HepG2 (cell line): ENCODE measurements around the gene COG4. TPM values are rescaled to one million over a fixed set of nuclear protein-coding genes. Genes with fewer than 3 reads are reported as not detected.

Source experiments
- ATF2 ChIP-seq: sonication (generic); formaldehyde crosslinking; IDR thresholded peaks from 2 replicates; pipeline ENCODE4 v1.4.0; 2020; ENCODE audit warnings: missing genetic modification reagents
- ATM ChIP-seq: fragments of 450-650 bp; IDR thresholded peaks from 2 replicates; pipeline ENCODE4 v1.7.1; 2017; ENCODE audit warnings: mild to moderate bottlenecking, borderline replicate concordance
- CEBPG ChIP-seq: IDR thresholded peaks from 2 replicates; pipeline ENCODE4 v1.6.1; 2016
- GATAD2A ChIP-seq: IDR thresholded peaks from 2 replicates; pipeline ENCODE4 v1.6.1; 2016
- HDAC1 ChIP-seq: sonication (generic); formaldehyde crosslinking; IDR thresholded peaks from 2 replicates; pipeline ENCODE4 v1.5.1; 2020; ENCODE audit warnings: mild to moderate bottlenecking, missing genetic modification reagents
- HOXA3 ChIP-seq: sonication (generic); formaldehyde crosslinking; IDR thresholded peaks from 2 replicates; pipeline ENCODE4 v1.5.0; 2020; ENCODE audit warnings: missing genetic modification reagents
- IRF1 ChIP-seq: sonication (generic); formaldehyde crosslinking; IDR thresholded peaks from 2 replicates; pipeline ENCODE4 v1.4.0; 2020; ENCODE audit warnings: low read depth, mild to moderate bottlenecking, missing genetic modification reagents
- RERE ChIP-seq: IDR thresholded peaks from 2 replicates; pipeline ENCODE4 v1.6.1; 2016; ENCODE audit warnings: low read depth, missing genetic modification reagents, missing compliant biosample characterization
- RFX3 ChIP-seq: IDR thresholded peaks from 2 replicates; pipeline ENCODE4 v1.6.1; 2016; ENCODE audit warnings: missing biosample characterization, missing genetic modification reagents
- SCMH1 ChIP-seq: sonication (generic); formaldehyde crosslinking; IDR thresholded peaks from 2 replicates; pipeline ENCODE4 v1.9.0; 2021; ENCODE audit warnings: missing genetic modification reagents, mild to moderate bottlenecking, borderline replicate concordance
- SIN3A ChIP-seq: IDR thresholded peaks from 2 replicates; pipeline ENCODE4 v1.6.1; 2011; ENCODE audit warnings: low read depth, mild to moderate bottlenecking, control low read depth, low read length, borderline replicate concordance
- SNAPC2 ChIP-seq: sonication (generic); formaldehyde crosslinking; IDR thresholded peaks from 2 replicates; pipeline ENCODE4 v1.8.1; 2022; ENCODE audit warnings: mild to moderate bottlenecking, missing genetic modification reagents
- SRF ChIP-seq: IDR thresholded peaks from 2 replicates; pipeline ENCODE4 v1.6.1; 2011; ENCODE audit warnings: mild to moderate bottlenecking, low read depth, low read length, moderate library complexity
- TCF12 ChIP-seq, 2 experiments: fragments of 450-650 bp in 1 of 2; sonication (generic) in 1 of 2; formaldehyde crosslinking in 1 of 2; IDR thresholded peaks; 2 replicates each; pipeline versions ENCODE4 v1.6.1 to v1.8.0; 2017 to 2022; ENCODE audit warnings: antibody characterized with exemption in 1 of 2, mild to moderate bottlenecking in 1 of 2, missing genetic modification reagents in 1 of 2, moderate library complexity in 1 of 2
- TGIF2 ChIP-seq: IDR thresholded peaks from 2 replicates; pipeline ENCODE4 v1.6.1; 2016; ENCODE audit warnings: control low read depth, missing compliant biosample characterization
- TOPORS ChIP-seq: sonication (generic); formaldehyde crosslinking; IDR thresholded peaks from 2 replicates; pipeline ENCODE4 v1.8.0; 2023; ENCODE audit warnings: mild to moderate bottlenecking, missing genetic modification reagents
- ZNF367 ChIP-seq: sonication (generic); formaldehyde crosslinking; IDR thresholded peaks from 2 replicates; pipeline ENCODE4 v1.4.0; 2020; ENCODE audit warnings: missing genetic modification reagents, borderline replicate concordance
- ZNF510 ChIP-seq: sonication (generic); formaldehyde crosslinking; IDR thresholded peaks from 2 replicates; pipeline ENCODE4 v1.4.0; 2020; ENCODE audit warnings: low read depth, mild to moderate bottlenecking, missing genetic modification reagents
- ZNF615 ChIP-seq: sonication (generic); formaldehyde crosslinking; IDR thresholded peaks from 2 replicates; pipeline ENCODE4 v1.5.0; 2020; ENCODE audit warnings: mild to moderate bottlenecking, missing genetic modification reagents, borderline replicate concordance
- ZNF652 ChIP-seq: IDR thresholded peaks from 2 replicates; pipeline ENCODE4 v1.6.1; 2016; ENCODE audit warnings: low read depth, borderline replicate concordance
- ZNF670 ChIP-seq: sonication (generic); formaldehyde crosslinking; IDR thresholded peaks from 2 replicates; pipeline ENCODE4 v1.8.0; 2022; ENCODE audit warnings: mild to moderate bottlenecking, missing genetic modification reagents, borderline replicate concordance
- ZNF749 ChIP-seq: sonication (generic); formaldehyde crosslinking; IDR thresholded peaks from 2 replicates; pipeline ENCODE4 v1.8.0; 2022; ENCODE audit warnings: mild to moderate bottlenecking, missing genetic modification reagents, moderate library complexity, borderline replicate concordance
- polyA plus RNA-seq, 8 experiments: library from polyadenylated mRNA; depleted of rRNA in 3 of 8; stranded (reverse) in 7 of 8; unstranded in 1 of 8; fragments of >200 nt; fragmentation: Illumina TruSeq in 4 of 8; extraction: Trizol in 4 of 8; gene quantifications; 2 replicates each; pipeline versions ENCODE4 v1.2.1 to v1.2.3, GENCODE V29; 2011 to 2016; ENCODE audit warnings: low read depth in 4 of 8, missing spikeins in 1 of 8, mixed read lengths in 1 of 8; ENCODE audit not compliant: insufficient read depth in 1 of 8
- total RNA-seq, 5 experiments: library from RNA; depleted of rRNA; stranded (reverse); fragments of >200 nt; fragmentation: Illumina TruSeq; extraction: Trizol; gene quantifications; 2 replicates each; pipeline ENCODE4 v1.2.3, GENCODE V29; 2016; ENCODE audit warnings: low read depth in 1 of 5

Gene COG4
- total and polyA plus RNA-seq, 2 of the 13 experiments (the other 11 are each of a cell fraction or from before 2014, with no cell fraction given), result 51.1 to 73.8 TPM

GRCh38 chr16:70438969-70439862 is 84.1 kb downstream of the COG4 start, which contains the start of gene ST3GAL2 (continued):
- TF ChIP-seq SNAPC2 (CRISPR knock-in tag), result peak; percentile 85
- TF ChIP-seq ATF2 (CRISPR knock-in tag), result no peak
- TF ChIP-seq ZNF510 (CRISPR knock-in tag), result peak; percentile 94; the same call in 1 of the 2 replicates
- TF ChIP-seq TGIF2 (CRISPR knock-in tag), result peak; percentile 59; the same call in 1 of the 2 replicates
- TF ChIP-seq RERE (CRISPR knock-in tag), result peak; percentile 51; the same call in 1 of the 2 replicates
- peak; percentile 51; the same call in 1 of the 2 replicates for TF ChIP-seq RFX3 (CRISPR knock-in tag)
- no peak for TF ChIP-seq ATM
- peak; percentile 74; the same call in 1 of the 2 replicates for TF ChIP-seq ZNF670 (CRISPR knock-in tag)
- TF ChIP-seq ZNF749 (CRISPR knock-in tag), result peak; percentile 42; the same call in 1 of the 2 replicates
- peak; percentile 97 for TF ChIP-seq TOPORS (CRISPR knock-in tag)
- TF ChIP-seq SCMH1, result no peak
- no peak for TF ChIP-seq TCF12 (IDR thresholded peaks at IDR 0.05)
- TF ChIP-seq TCF12 (CRISPR knock-in tag; IDR thresholded peaks at IDR 0.05), result peak; percentile 86
- TF ChIP-seq HDAC1, result peak; percentile 59
- TF ChIP-seq GATAD2A (CRISPR knock-in tag), result peak; percentile 61
- TF ChIP-seq CEBPG, result no peak
- TF ChIP-seq SRF, result no peak; the same call in 1 of the 2 replicates
- TF ChIP-seq ZNF652 (CRISPR knock-in tag), result 0 out of 2 replicates have a peak, but pooled peaks have one; percentile 11
- no peak; the same call in 1 of the 2 replicates for TF ChIP-seq SIN3A
- no peak; the same call in 1 of the 2 replicates for TF ChIP-seq HOXA3 (CRISPR knock-in tag)
- no peak for TF ChIP-seq IRF1 (CRISPR knock-in tag)
- 0 out of 2 replicates have a peak, but pooled peaks have one; percentile 12 for TF ChIP-seq ZNF615 (CRISPR knock-in tag)
- no peak for TF ChIP-seq ZNF367
